CD4-positive, alpha-beta memory T cell (primary cell): ENCODE data around the gene LAMC1. TPM values are rescaled to one million over a fixed set of nuclear protein-coding genes. Genes with fewer than 3 reads are reported as not detected.

ENCODE experiments used
- CTCF ChIA-PET: fragments of 350-600 bp; sonication (Branson Sonifier 250); formaldehyde crosslinking; loops from one replicate; lab custom pipeline; 2021; ENCODE audit warnings: inconsistent platforms; ENCODE audit not compliant: partially characterized antibody; lab: Charles Lee
- POLR2A ChIA-PET: fragments of 350-600 bp; sonication (Branson Sonifier 250); formaldehyde crosslinking; loops from one replicate; lab custom pipeline; 2021; ENCODE audit not compliant: partially characterized antibody; lab: Charles Lee
- DNase-seq, 5 donors: peaks; one replicate each; pipeline versions ENCODE4 v3.0.0 to v3.0.0-alpha.2; 2020 to 2022; ENCODE audit warnings: mixed read lengths in 1 of 5
- H3K27ac ChIP-seq: one replicate; pipeline ENCODE4 v1.7.0; 2013; ENCODE audit warnings: low read depth, low read length
- H3K27me3 ChIP-seq: 2 replicates; pipeline ENCODE4 v1.7.0; 2013; ENCODE audit warnings: mild to moderate bottlenecking, low read length, moderate library complexity; ENCODE audit not compliant: insufficient read depth
- H3K36me3 ChIP-seq: 2 replicates; pipeline ENCODE4 v1.7.0; 2013; ENCODE audit warnings: mild to moderate bottlenecking, low read length, moderate library complexity; ENCODE audit not compliant: insufficient read depth
- H3K4me1 ChIP-seq: 2 replicates; pipeline ENCODE4 v1.7.0; 2013; ENCODE audit warnings: mild to moderate bottlenecking, low read length, moderate library complexity; ENCODE audit not compliant: insufficient read depth
- H3K4me3 ChIP-seq, 2 donors: one replicate each; pipeline ENCODE4 v1.7.0; 2013; ENCODE audit warnings: low read length in 2 of 2, mild to moderate bottlenecking in 1 of 2
- H3K9me3 ChIP-seq, 2 donors: one replicate each; pipeline ENCODE4 v1.7.0; 2013; ENCODE audit warnings: low read length in 2 of 2, control low read depth in 1 of 2; ENCODE audit not compliant: control insufficient read depth in 1 of 2
- H3K27ac Mint-ChIP-seq, 7 donors: one replicate each; pipeline ENCODE4 v1.8.0; 2020 to 2021; ENCODE audit warnings: mixed read lengths in 7 of 7, mild to moderate bottlenecking in 6 of 7, inconsistent platforms in 3 of 7, moderate library complexity in 3 of 7
- H3K27me3 Mint-ChIP-seq, 2 donors: one replicate each; pipeline ENCODE4 v1.8.0; 2020 to 2021; ENCODE audit warnings: mixed read lengths in 2 of 2
- H3K36me3 Mint-ChIP-seq, 2 donors: one replicate each; pipeline ENCODE4 v1.8.0; 2020 to 2021; ENCODE audit warnings: mixed read lengths in 2 of 2, inconsistent platforms in 1 of 2, mild to moderate bottlenecking in 1 of 2
- H3K4me1 Mint-ChIP-seq, 4 donors: one replicate each; pipeline ENCODE4 v1.8.0; 2020 to 2021; ENCODE audit warnings: mixed read lengths in 4 of 4, mild to moderate bottlenecking in 1 of 4
- H3K4me3 Mint-ChIP-seq, 8 donors: one replicate each; pipeline ENCODE4 v1.8.0; 2020 to 2021; ENCODE audit warnings: mixed read lengths in 8 of 8, mild to moderate bottlenecking in 7 of 8, moderate library complexity in 6 of 8, inconsistent platforms in 3 of 8
- H3K9me3 Mint-ChIP-seq, 8 donors: one replicate each; pipeline ENCODE4 v1.8.0; 2020 to 2021; ENCODE audit warnings: mixed read lengths in 8 of 8, mild to moderate bottlenecking in 5 of 8, inconsistent platforms in 3 of 8, moderate library complexity in 1 of 8
- intact Hi-C: fragments of 100-400 bp; cut with micrococcal nuclease; formaldehyde crosslinking; loops from one replicate; pipeline ENCODE4 v1.15.1; 2023
- polyA plus RNA-seq, 2 donors: library from polyadenylated mRNA; unstranded; fragments of 300-500 nt; fragmentation: Illumina TruSeq; gene quantifications; one replicate each; pipeline ENCODE4 v1.2.3, GENCODE V29; 2021
- total RNA-seq, 2 experiments: library from RNA; stranded (reverse); gene quantifications; one replicate each; pipeline ENCODE4 v1.2.3, GENCODE V29; 2021

LAMC1 gene
- total RNA-seq (under 1 TPM; 0.49 to 0.50 TPM), polyA plus RNA-seq (not detected)

DNA sequence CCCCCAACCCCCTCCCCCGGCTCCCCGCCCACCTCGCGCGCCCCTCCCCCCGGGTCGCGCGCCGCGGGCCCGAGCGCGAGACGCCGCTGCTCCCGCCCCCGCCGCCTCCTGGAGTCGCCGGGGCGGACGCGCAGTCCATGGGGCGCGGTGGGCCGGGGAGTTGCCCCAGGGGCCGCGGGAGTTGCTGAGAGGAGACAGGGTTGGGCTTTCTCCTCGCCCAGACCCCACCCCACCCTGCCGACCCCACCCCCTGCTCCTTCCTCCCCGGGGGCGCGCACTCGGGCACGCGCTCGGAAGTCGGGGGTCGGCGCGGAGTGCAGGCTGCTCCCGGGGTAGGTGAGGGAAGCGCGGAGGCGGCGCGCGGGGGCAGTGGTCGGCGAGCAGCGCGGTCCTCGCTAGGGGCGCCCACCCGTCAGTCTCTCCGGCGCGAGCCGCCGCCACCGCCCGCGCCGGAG is at the start of gene LAMC1:
LAMC1 (plus strand) TSS at position 275 of the 455 bp plus-strand sequence. CDS start 297 bp downstream, outside the sequence.
- H3K9me3 ChIP-seq, result no peaks in the 10 kb centered on the region
- no peak within 1 kb of the TSS for H3K27ac ChIP-seq
- Mint-ChIP-seq H3K36me3 (peaks cover 0 to 1% of the 10 kb centered on the region in 2 donors), H3K4me1 (peaks cover 11 to 22% (median 17%) of the 10 kb centered on the region in 4 donors), H3K9me3 (peaks cover 0 to 7% (median 3%) of the 10 kb centered on the region in 8 donors), H3K27ac (no peak within 1 kb of the TSS), H3K27me3 (peaks cover 56 to 57% of the 10 kb centered on the region in 2 donors), H3K4me3 (peak within 1 kb of the TSS; percentile 60 to 87 (median 80))
- DNase-seq, result no peak
- POLR2A ChIA-PET, result no interaction called here
- no peaks in the 10 kb centered on the region for H3K36me3 ChIP-seq
- peaks cover 30% of the 10 kb centered on the region for H3K27me3 ChIP-seq
- CTCF ChIA-PET, result no interaction called here
- H3K4me1 ChIP-seq, result peaks cover 10% of the 10 kb centered on the region
- intact Hi-C loops, result no loop called here
- H3K4me3 ChIP-seq, result peak within 1 kb of the TSS in 1 of 2 donors; percentile 29

DNA sequence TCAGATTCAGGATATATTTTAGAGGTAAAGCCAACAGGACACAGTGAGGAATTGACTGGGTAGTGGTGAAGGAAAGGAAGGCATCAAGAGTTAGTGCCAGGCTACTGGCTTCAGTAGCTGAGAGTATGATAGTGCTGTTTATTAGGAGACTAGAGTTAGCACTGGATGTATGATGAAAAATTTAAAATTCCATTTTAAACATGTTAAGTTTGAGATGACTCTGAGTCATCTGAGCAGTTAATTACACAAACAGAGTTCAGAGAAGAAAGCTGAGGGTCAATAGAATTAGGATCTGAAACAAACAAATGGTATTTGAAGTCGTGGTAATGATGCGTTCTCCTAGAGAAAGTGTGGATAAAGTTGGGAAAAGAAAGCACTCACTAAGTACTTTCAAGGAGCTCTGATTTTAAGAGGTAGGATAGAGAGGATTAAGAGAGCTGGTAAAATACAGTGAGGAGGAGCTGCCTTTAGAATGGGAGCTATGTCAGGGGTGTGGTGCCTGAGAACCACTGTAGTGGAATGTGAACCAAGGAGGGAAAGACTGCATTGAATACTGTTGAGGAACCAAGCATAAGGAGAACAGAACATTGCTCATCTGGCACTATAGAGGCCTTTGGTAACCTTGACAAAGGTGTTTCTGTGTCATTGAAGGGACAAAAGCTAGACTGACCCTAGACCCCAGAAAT is 48.6 kb upstream of the LAMC1 start:
- ChIA-PET POLR2A (no interaction called here), CTCF (no interaction called here)
- Mint-ChIP-seq H3K27ac (no peak overlapping the region), H3K4me1 (no peaks in the 10 kb centered on the region), H3K9me3 (no peaks in the 10 kb centered on the region), H3K27me3 (peaks cover 3 to 5% of the 10 kb centered on the region in 2 donors), H3K4me3 (no peak overlapping the region), H3K36me3 (no peaks in the 10 kb centered on the region)
- Histone ChIP-seq H3K27me3 (no peaks in the 10 kb centered on the region), H3K27ac (no peak overlapping the region), H3K4me1 (no peaks in the 10 kb centered on the region), H3K36me3 (no peaks in the 10 kb centered on the region), H3K9me3 (no peaks in the 10 kb centered on the region), H3K4me3 (no peak overlapping the region)
- no peak for DNase-seq
- intact Hi-C loops, result no loop called here

DNA sequence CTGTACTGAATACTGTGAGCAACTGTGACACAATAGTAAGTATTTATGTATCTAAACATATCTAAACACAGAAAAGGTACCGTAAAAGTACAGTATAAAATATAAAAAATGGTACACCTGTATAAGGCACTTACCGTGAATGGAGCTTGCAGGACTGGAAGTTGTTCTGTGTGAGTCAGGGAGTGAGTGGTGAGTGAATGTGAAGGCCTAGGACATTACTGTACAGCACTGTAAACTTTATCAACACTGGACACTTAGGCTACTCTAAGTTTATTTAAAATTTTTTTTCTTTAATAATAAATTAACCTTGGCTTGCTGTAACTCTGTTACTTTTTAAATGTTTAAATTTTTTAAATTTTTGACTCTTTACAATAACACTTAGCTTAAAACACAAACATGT is 45.7 kb upstream of the LAMC1 start:
- DNase-seq, result no peak
- Mint-ChIP-seq H3K9me3 (peaks cover 0 to 4% (median 0%) of the 10 kb centered on the region in 8 donors), H3K4me3 (no peak overlapping the region), H3K27ac (no peak overlapping the region), H3K27me3 (peaks cover 3 to 5% of the 10 kb centered on the region in 2 donors), H3K4me1 (no peaks in the 10 kb centered on the region), H3K36me3 (no peaks in the 10 kb centered on the region)
- ChIA-PET POLR2A (no interaction called here), CTCF (no interaction called here)
- Histone ChIP-seq H3K27me3 (no peaks in the 10 kb centered on the region), H3K36me3 (no peaks in the 10 kb centered on the region), H3K4me3 (no peak overlapping the region), H3K4me1 (no peaks in the 10 kb centered on the region), H3K9me3 (no peaks in the 10 kb centered on the region), H3K27ac (no peak overlapping the region)
- intact Hi-C loops, result no loop called here

DNA sequence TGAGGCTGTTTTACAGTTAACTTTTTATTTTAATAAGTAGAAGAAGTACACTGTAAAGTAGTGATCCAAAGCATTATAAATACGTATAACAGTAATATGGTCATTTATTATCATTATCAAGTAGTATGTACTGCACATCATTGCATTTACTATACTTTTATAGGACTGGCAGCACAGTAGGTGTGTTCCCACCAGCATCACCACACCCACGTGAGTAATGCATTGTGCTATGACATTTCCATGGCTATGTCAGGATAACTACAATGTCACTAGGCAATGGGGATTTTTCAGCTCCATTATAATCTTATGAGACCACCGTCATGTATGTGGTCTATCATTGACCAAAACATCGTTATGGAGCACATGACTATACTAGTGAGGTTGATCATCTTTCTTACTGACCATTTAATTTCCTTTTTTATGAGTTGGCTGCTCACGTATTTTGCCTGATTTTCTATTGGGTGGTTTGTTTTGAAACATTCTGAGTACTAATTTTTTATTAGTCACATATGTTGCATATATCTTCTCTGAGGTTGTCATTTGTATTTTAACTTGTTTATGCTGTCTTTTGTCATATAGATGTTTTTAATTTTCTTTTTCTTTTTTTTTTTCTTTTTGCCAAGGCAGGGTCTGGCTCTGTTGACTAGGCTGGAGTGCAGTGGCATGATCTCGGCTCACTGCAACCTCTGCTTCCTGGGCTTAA is 44.9 kb upstream of the LAMC1 start:
- Mint-ChIP-seq H3K4me3 (no peak overlapping the region), H3K9me3 (peaks cover 0 to 6% (median 0%) of the 10 kb centered on the region in 8 donors), H3K27ac (no peak overlapping the region), H3K27me3 (peaks cover 5% of the 10 kb centered on the region in 2 donors), H3K4me1 (no peaks in the 10 kb centered on the region), H3K36me3 (no peaks in the 10 kb centered on the region)
- Histone ChIP-seq H3K27ac (no peak overlapping the region), H3K4me1 (no peaks in the 10 kb centered on the region), H3K36me3 (no peaks in the 10 kb centered on the region), H3K27me3 (no peaks in the 10 kb centered on the region), H3K9me3 (no peaks in the 10 kb centered on the region), H3K4me3 (no peak overlapping the region)
- CTCF ChIA-PET, result interaction anchor here (0.7 kb wide), 1 partner anchor 9 kb away, joined by 3 read pairs; no protein-coding TSS in a partner anchor
- intact Hi-C loops, result no loop called here
- DNase-seq, result no peak
- POLR2A ChIA-PET, result no interaction called here

DNA sequence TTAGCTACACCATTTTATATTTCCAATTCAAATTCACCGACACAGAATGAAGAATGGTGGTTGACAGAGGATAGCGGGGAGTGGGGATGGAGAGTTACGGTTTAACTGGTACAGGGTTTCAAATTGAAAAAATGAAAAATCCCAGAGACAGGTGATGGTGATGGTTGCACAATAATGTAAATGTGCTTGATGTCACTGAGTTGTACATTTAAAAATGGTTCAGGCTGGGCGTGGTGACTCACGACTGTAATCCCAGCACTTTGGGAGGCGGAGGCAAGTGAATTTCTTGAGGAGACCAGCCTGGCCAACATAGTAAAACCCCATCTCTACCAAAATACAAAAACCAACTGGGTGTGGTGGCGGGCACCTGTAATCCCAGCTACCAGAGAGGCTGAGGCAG is 39.1 kb upstream of the LAMC1 start:
- no peaks in the 10 kb centered on the region for H3K9me3 ChIP-seq
- H3K36me3 ChIP-seq, result no peaks in the 10 kb centered on the region
- ChIA-PET POLR2A (no interaction called here), CTCF (no interaction called here)
- Mint-ChIP-seq H3K27ac (no peak overlapping the region), H3K27me3 (peaks cover 9% of the 10 kb centered on the region in 2 donors), H3K9me3 (peaks cover 0 to 6% (median 1%) of the 10 kb centered on the region in 8 donors), H3K4me3 (no peak overlapping the region), H3K4me1 (no peaks in the 10 kb centered on the region), H3K36me3 (no peaks in the 10 kb centered on the region)
- intact Hi-C loops, result no loop called here
- no peak overlapping the region for H3K27ac ChIP-seq
- H3K4me1 ChIP-seq, result no peaks in the 10 kb centered on the region
- no peak overlapping the region for H3K4me3 ChIP-seq
- DNase-seq, result no peak
- H3K27me3 ChIP-seq, result no peaks in the 10 kb centered on the region

DNA sequence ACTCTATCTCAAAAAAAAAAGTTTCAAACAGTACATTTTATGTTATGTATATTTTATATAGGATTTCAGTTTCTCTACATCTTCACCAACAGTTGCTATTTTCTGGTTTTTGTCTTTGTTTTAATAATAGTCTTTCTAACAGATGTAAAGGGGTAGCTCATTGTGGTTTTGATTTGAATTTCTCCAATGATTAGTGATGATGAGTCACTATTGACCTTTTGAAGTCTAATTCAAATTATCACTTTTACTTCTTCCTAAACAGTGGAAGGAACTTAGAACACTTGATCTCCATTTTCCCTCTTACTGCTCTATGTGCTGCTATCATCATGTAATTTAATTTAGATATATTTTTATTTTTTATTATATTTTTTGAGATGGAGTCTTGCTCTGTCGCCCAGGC is 38.6 kb upstream of the LAMC1 start:
- Histone ChIP-seq H3K4me1 (no peaks in the 10 kb centered on the region), H3K27me3 (no peaks in the 10 kb centered on the region), H3K27ac (no peak overlapping the region), H3K4me3 (no peak overlapping the region), H3K9me3 (no peaks in the 10 kb centered on the region), H3K36me3 (no peaks in the 10 kb centered on the region)
- Mint-ChIP-seq H3K36me3 (no peaks in the 10 kb centered on the region), H3K27me3 (peaks cover 9% of the 10 kb centered on the region in 2 donors), H3K4me3 (no peak overlapping the region), H3K4me1 (no peaks in the 10 kb centered on the region), H3K9me3 (peaks cover 0 to 6% (median 1%) of the 10 kb centered on the region in 8 donors), H3K27ac (no peak overlapping the region)
- ChIA-PET CTCF (no interaction called here), POLR2A (no interaction called here)
- intact Hi-C loops, result no loop called here
- DNase-seq, result no peak

DNA sequence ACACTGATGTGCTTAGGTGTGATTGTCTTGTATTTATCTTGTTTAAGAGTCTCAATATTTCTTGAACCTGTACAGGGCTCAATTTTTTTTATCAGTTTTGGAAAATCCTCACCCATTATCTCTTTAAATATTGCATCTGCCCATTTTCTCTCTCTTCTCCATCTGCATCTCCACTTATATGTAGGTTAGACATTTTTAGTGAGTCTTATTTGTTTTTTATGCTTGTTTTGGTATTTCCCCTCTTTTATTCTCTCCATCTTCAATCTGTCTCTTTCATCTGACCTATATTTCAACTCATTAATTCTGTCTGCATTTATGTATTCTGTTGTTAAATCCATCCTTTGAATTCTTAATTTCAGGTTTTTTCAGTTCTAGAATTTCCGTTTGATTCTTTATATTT is 37.3 kb upstream of the LAMC1 start:
- H3K36me3 Mint-ChIP-seq, result no peaks in the 10 kb centered on the region
- no peak for DNase-seq
- H3K4me3 Mint-ChIP-seq, result no peak overlapping the region
- H3K27ac Mint-ChIP-seq, result no peak overlapping the region
- ChIA-PET POLR2A (no interaction called here), CTCF (no interaction called here)
- peaks cover 12 to 17% of the 10 kb centered on the region in 2 donors for H3K27me3 Mint-ChIP-seq
- H3K9me3 Mint-ChIP-seq, result peaks cover 0 to 6% (median 1%) of the 10 kb centered on the region in 8 donors
- intact Hi-C loops, result no loop called here
- H3K9me3 ChIP-seq, result no peaks in the 10 kb centered on the region
- no peak overlapping the region for H3K4me3 ChIP-seq
- H3K36me3 ChIP-seq, result no peaks in the 10 kb centered on the region
- H3K27ac ChIP-seq, result no peak overlapping the region
- H3K4me1 ChIP-seq, result no peaks in the 10 kb centered on the region
- H3K27me3 ChIP-seq, result no peaks in the 10 kb centered on the region
- no peaks in the 10 kb centered on the region for H3K4me1 Mint-ChIP-seq
